ENCODE results near the gene SIRT6.
A peak's percentile ranks its signal among the peaks of the same experiment; 100 is the strongest.

The SIRT6 gene

DNA sequence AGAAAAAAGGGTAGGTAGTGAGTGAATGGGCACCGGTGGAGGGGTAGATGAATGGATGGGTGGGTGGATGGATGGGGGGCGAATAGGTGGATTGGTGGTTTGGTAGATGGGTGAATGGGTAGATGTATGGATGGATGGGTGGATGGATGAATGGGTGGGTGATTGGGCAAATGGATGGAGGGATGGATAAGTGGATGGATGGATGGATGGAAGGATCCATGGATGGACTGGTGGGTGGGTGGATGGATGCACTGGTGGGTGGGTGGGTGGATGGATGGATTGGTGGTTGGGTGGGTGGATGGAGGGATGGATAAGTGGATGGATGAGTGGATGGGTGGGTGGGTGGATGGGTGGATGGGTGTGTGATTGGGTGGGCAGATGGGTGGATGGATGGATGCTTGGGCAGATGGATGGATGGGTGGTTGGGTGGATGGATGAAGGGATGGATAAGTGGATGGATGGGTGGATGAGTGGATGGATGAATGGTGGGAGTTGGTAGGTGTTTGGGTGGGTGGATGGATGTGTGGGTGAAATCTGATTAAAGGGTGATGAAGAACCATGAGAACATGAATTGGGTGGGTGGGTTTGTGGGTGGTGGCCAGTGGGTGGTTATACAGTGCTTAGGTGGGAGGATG lies 2.5 kb upstream of the SIRT6 start:
- TF ChIP-seq, protein P1, sequence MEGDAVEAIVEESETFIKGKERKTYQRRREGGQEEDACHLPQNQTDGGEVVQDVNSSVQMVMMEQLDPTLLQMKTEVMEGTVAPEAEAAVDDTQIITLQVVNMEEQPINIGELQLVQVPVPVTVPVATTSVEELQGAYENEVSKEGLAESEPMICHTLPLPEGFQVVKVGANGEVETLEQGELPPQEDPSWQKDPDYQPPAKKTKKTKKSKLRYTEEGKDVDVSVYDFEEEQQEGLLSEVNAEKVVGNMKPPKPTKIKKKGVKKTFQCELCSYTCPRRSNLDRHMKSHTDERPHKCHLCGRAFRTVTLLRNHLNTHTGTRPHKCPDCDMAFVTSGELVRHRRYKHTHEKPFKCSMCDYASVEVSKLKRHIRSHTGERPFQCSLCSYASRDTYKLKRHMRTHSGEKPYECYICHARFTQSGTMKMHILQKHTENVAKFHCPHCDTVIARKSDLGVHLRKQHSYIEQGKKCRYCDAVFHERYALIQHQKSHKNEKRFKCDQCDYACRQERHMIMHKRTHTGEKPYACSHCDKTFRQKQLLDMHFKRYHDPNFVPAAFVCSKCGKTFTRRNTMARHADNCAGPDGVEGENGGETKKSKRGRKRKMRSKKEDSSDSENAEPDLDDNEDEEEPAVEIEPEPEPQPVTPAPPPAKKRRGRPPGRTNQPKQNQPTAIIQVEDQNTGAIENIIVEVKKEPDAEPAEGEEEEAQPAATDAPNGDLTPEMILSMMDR (IDR thresholded peaks at IDR 0.05; ENCODE audit: low read depth, low read length, missing control alignments): no peak
- no peak overlapping the region for H3K4me3 ChIP-seq (ENCODE audit: low read depth, low read length)
- DNase-seq (ENCODE audit: low read depth): no peak
- in situ Hi-C loops (cut with HindIII; ENCODE audit: low sequenced_read_pairs): no loop called here

DNA sequence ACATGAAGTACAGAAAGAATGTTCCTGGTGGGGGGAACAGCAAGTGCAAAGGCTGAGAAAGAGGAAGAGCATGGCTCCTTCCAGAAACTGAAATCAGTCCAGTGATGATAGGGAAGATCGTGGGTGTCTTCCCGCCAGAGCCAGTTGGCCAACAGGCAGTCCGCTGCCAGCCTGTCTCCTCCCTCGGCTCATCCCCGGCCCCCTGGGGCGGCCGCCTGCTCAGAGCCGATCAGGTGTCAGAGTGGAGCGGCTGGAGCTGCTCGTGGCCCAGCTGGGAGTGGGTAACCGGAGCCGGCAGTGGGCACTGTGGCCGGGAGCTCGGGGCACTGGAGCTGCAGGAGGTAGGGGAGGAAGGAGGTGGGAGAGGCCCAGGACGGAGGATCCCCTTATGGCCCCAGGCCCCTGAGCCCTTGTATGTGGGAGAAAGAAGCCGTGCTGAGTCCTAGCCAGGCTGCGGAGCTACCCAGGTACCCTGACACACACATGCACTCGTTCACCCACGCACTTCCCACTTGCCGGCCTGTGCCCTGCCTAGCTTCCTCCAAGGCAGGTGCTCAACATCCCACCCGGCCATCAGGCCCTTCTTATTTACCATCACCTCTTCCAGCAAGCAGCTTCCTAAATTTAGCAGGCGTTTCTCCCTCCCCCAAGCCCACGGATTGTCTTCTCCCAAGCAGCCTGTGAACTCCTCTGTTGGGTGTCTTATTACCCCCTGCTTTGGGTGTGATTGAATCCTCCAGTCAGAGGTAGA lies 1.8 kb upstream of the SIRT6 start:
- TF ChIP-seq, protein P1 (IDR thresholded peaks at IDR 0.05; ENCODE audit: low read depth, low read length, missing control alignments): no peak
- H3K4me3 ChIP-seq (ENCODE audit: low read depth, low read length): no peak overlapping the region
- DNase-seq (ENCODE audit: low read depth): no peak
- in situ Hi-C loops (cut with HindIII; ENCODE audit: low sequenced_read_pairs): no loop called here

DNA sequence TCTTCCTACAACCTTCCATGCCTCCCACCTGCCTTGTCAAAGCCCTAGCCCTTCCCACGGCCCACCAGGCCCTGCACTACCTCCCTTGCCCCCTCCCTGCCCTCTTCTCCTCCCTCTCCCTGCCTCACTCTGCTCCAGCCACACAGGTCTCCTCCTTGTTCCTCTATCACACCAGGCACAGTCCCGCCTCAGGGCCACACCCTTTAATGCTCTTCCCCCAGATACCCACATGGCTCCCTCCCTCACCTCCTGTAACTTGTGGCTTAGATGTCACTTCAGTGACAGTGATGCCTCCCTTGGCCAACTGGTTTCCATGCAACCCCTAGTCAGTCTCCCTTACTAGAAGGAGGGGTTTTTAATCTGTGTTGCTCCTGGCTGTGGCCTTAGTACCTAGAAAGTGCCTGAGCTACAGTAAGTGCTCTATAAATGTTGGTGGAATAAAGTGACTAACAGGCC lies 1.3 kb downstream of the SIRT6 start:
- no peak for DNase-seq (ENCODE audit: low read depth)
- TF ChIP-seq, protein P1 (IDR thresholded peaks at IDR 0.05; ENCODE audit: low read depth, low read length, missing control alignments): no peak
- in situ Hi-C loops (cut with HindIII; ENCODE audit: low sequenced_read_pairs): no loop called here
- H3K4me3 ChIP-seq (ENCODE audit: low read depth, low read length): peak overlapping the region; percentile 97

DNA sequence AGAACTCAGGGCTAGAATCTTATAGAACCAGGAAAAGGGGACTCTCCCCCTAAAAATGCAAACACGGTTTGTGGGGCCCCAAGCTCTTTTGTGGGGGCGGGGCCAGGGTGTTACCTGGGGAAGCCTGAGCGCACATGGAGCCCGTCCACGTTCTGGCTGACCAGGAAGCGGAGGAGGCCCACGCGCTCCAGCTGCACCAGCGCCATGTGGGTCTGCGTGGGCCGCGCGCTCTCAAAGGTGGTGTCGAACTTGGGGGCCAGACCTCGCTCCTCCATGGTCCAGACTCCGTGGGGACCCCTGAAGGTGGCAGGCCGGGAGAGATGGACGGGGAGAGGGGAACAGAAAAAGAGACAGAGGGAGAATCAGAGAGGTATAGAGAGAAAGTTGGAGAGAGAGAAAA lies 3.4 kb downstream of the SIRT6 start:
- TF ChIP-seq, protein P1 (IDR thresholded peaks at IDR 0.05; ENCODE audit: low read depth, low read length, missing control alignments): no peak
- in situ Hi-C loops (cut with HindIII; ENCODE audit: low sequenced_read_pairs): no loop called here
- H3K4me3 ChIP-seq (ENCODE audit: low read depth, low read length): no peak overlapping the region
- DNase-seq (ENCODE audit: low read depth): no peak

DNA sequence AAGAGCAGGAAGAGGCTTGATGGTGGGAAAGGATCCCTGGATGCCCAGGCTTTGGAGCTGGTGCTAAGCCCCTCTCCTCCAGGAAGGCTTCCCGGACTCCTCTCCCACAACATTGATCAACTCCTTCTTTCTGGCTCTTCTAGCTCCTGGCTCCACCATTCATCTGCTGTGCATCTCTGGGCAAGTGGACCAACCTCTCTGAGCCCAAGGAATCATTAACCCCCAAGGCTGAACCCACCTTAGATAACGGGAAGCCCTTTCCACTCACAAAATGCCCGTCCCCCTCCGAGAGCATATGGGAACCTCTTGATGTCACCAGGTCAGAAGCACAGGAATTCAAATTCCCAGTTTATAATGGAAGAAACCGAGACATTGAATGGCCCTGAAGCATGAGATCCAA lies 5.2 kb downstream of the SIRT6 start:
- TF ChIP-seq, protein P1 (IDR thresholded peaks at IDR 0.05; ENCODE audit: low read depth, low read length, missing control alignments): no peak
- in situ Hi-C loops (cut with HindIII; ENCODE audit: low sequenced_read_pairs): no loop called here
- DNase-seq (ENCODE audit: low read depth): no peak
- H3K4me3 ChIP-seq (ENCODE audit: low read depth, low read length): no peak overlapping the region

DNA sequence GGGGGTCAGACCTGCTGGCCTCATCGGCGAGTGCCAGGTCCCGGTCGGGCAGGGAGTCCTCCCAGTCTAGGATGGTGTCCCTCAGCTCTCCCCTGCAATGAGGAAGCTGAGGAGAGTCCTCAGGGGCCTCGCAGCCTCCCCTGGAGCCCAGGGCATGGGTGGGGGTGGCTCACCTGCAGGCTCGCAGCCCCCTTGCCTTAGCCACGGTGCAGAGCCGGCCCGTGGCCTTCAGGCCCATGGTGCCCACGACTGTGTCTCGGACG lies 6.8 kb downstream of the SIRT6 start:
- no peak overlapping the region for H3K4me3 ChIP-seq (ENCODE audit: low read depth, low read length)
- TF ChIP-seq, protein P1 (IDR thresholded peaks at IDR 0.05; ENCODE audit: low read depth, low read length, missing control alignments): no peak
- in situ Hi-C loops (cut with HindIII; ENCODE audit: low sequenced_read_pairs): no loop called here
- DNase-seq (ENCODE audit: low read depth): no peak
